NOMO-1 treated with dmso at 0.1 percent for 144 hours (cell line): ENCODE measurements around the gene HLA-DOB.

Source experiments
- DNase-seq: peaks from one replicate; lab custom pipeline; 2025; ENCODE audit not compliant: unreplicated experiment; lab: John Stamatoyannopoulos, UW

Gene HLA-DOB

GRCh38 chr6:32843979-32844838, 27.4 kb upstream of the HLA-DOB start, which contains the start of gene PSMB8:
Gene PSMB8, minus strand, starts transcription at chr6:32844047. Its CDS starts 51 bp downstream, at chr6:32843996.
- peak; percentile 93 for DNase-seq

GRCh38 chr6:32843331-32843978, 26.7 kb upstream of the HLA-DOB start:
- DNase-seq: peak; percentile 18

- DNase-seq: no peak
Observed at GRCh38 chr6:32842690-32843089, 25.9 kb upstream of the HLA-DOB start.

- DNase-seq: no peak
Observed at GRCh38 chr6:32842021-32842650, 25.3 kb upstream of the HLA-DOB start.

- no peak for DNase-seq
Observed at GRCh38 chr6:32840604-32841246, 23.9 kb upstream of the HLA-DOB start.

- no peak for DNase-seq
Observed at GRCh38 chr6:32839356-32839755, 22.6 kb upstream of the HLA-DOB start.

- peak; percentile 94 for DNase-seq
Observed at GRCh38 chr6:32838114-32838958, 21.5 kb upstream of the HLA-DOB start, which contains the start of gene TAP2. Gene TAP2, minus strand, starts transcription at chr6:32838739. Its CDS starts 506 bp downstream, at chr6:32838233.

- no peak for DNase-seq
Observed at GRCh38 chr6:32837651-32838113, 20.9 kb upstream of the HLA-DOB start.

GRCh38 chr6:32836873-32837272, 20.1 kb upstream of the HLA-DOB start:
- no peak for DNase-seq

GRCh38 chr6:32835167-32835893, 18.5 kb upstream of the HLA-DOB start:
- DNase-seq: no peak

- no peak for DNase-seq
Observed at GRCh38 chr6:32833664-32834063, 16.9 kb upstream of the HLA-DOB start.

GRCh38 chr6:32832535-32832934, 15.7 kb upstream of the HLA-DOB start:
- no peak for DNase-seq

GRCh38 chr6:32830936-32831335, 14.1 kb upstream of the HLA-DOB start:
- no peak for DNase-seq

- no peak for DNase-seq
Observed at GRCh38 chr6:32830017-32830416, 13.2 kb upstream of the HLA-DOB start.

- no peak for DNase-seq
Observed at GRCh38 chr6:32829495-32829894, 12.7 kb upstream of the HLA-DOB start.

GRCh38 chr6:32827025-32827424, 10.2 kb upstream of the HLA-DOB start:
- DNase-seq: no peak

- no peak for DNase-seq
Observed at GRCh38 chr6:32825966-32826365, 9.2 kb upstream of the HLA-DOB start.

GRCh38 chr6:32819729-32820128, 2.9 kb upstream of the HLA-DOB start:
- no peak for DNase-seq

- DNase-seq: no peak
Observed at GRCh38 chr6:32818867-32819266, 2.1 kb upstream of the HLA-DOB start.

- DNase-seq: no peak
Observed at GRCh38 chr6:32815996-32816395, 806 bp downstream of the HLA-DOB start.
